HL-60 (cell line): ENCODE results near the gene SNTB2.

Experiments used
- DNase-seq, 2 experiments: peaks; one replicate each; pipeline ENCODE4 v3.0.0-alpha.2; 2010 to 2020; ENCODE audit warnings: low read depth in 1 of 2, low spot score in 1 of 2
- H3K27ac ChIP-seq: fragments of 250-450 bp; sonication (Bioruptor Pico); replicated peaks from 2 replicates; pipeline ENCODE4 v1.5.1; 2020; ENCODE audit warnings: mild to moderate bottlenecking, moderate library complexity
- H3K27me3 ChIP-seq: fragments of 250-450 bp; sonication (Bioruptor Pico); 2 replicates; pipeline ENCODE4 v1.5.1; 2021; ENCODE audit warnings: mild to moderate bottlenecking, moderate library complexity; ENCODE audit not compliant: insufficient read depth, poor library complexity, severe bottlenecking
- H3K4me3 ChIP-seq: replicated peaks from 2 replicates; pipeline ENCODE4 v1.5.1; 2011; ENCODE audit warnings: mild to moderate bottlenecking, control low read depth, low read length; ENCODE audit not compliant: insufficient read depth
- CTCF ChIP-seq: IDR thresholded peaks from one replicate; pipeline ENCODE4 v1.5.1; 2011; ENCODE audit warnings: low read length, control low read depth, inconsistent platforms; ENCODE audit not compliant: insufficient read depth
- GABPA ChIP-seq: IDR thresholded peaks from 2 replicates; pipeline ENCODE4 v1.6.1; 2012; ENCODE audit warnings: low read depth
- POLR2AphosphoS5 ChIP-seq: IDR thresholded peaks from 2 replicates; pipeline ENCODE4 v1.6.1; 2012; ENCODE audit warnings: low read depth
- REST ChIP-seq: IDR thresholded peaks from 2 replicates; pipeline ENCODE4 v1.6.1; 2012; ENCODE audit warnings: low read depth; ENCODE audit not compliant: insufficient replicate concordance
- SPI1 ChIP-seq: IDR thresholded peaks from 2 replicates; pipeline ENCODE4 v1.6.1; 2012; ENCODE audit warnings: low read depth, mild to moderate bottlenecking, borderline replicate concordance

SNTB2 gene

DNA sequence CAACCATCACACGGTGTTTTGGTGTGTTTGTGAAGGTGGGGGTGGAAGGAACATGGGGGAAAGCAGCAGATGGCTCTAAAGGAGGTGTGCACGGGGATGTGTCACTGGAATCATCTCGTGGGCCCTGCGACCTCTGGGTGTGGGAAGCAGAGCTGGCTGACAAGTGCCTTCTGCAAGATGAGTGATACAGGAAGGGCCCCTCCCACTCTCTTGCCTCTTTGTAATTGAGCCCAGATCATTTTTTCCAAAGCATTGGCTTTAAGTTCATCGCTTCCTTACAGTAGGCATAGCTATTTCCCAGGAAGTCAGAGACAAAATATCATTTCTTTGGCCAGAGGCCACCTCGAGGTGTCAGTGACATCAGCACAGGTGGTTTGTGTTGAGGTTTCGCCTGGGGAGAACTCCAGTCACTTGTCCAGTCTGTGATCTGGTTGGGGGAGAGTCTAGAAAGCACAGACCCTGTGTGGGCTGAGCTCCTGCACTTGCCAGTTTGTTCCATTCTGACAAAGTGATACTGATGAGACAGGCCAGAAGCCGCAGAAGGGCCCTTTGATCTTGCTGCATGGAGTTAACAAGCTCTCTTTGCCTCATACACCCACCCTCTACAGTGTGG is 20.6 kb upstream of the SNTB2 start:
- H3K27me3 ChIP-seq: no peaks in the 10 kb centered on the region
- no peak for TF ChIP-seq SPI1
- no peak for TF ChIP-seq POLR2AphosphoS5
- TF ChIP-seq CTCF: no peak
- TF ChIP-seq REST: no peak
- no peak for TF ChIP-seq GABPA
- no peak overlapping the region for H3K27ac ChIP-seq
- DNase-seq: no peak
- no peak overlapping the region for H3K4me3 ChIP-seq

GRCh38 chr16:69166946-69167930 is 19.7 kb upstream of the SNTB2 start:
- Histone ChIP-seq H3K4me3 (no peak overlapping the region), H3K27ac (no peak overlapping the region), H3K27me3 (no peaks in the 10 kb centered on the region)
- TF ChIP-seq POLR2AphosphoS5: no peak
- no peak for DNase-seq

GRCh38 chr16:69169051-69169450 is 17.9 kb upstream of the SNTB2 start:
- no peak for DNase-seq
- TF ChIP-seq GABPA (no peak), REST (no peak), POLR2AphosphoS5 (no peak), CTCF (no peak), SPI1 (no peak)
- H3K27me3 ChIP-seq: no peaks in the 10 kb centered on the region
- no peak overlapping the region for H3K27ac ChIP-seq
- H3K4me3 ChIP-seq: no peak overlapping the region

DNA sequence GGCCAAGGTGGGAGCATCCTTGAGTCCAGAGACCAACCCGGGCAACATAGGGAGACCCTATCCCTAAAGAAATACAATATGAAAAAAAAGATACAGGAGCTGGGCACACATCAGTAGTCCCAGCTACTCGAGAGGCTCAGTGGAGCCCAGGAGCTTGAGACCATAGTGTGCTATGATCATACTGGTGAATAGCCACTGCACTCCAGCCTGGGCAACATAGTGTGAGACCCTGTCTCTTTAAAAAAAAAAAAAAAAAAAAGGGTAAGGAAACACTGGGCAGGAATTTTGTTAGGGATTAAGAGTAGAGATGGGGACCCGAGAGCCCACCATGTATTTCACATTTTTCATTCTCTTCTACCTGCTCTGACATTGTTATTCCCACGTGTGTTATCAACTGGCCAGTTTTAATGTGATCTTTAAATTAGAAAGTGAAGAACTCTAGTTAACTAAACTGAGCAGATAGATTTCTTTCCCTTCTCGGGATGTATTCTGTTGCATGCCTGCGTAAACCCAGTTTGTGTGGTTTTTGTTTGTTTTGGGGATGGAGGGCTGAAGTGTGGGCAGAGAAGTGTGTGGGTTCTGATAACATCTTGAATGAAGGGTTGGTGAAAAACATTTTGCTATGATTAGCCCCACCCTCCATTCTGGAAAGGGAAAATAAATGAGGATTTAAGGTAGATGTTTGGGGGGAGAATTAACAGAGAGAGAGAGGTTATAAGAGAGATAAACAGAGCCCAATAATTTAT is 17.2 kb upstream of the SNTB2 start:
- no peak for DNase-seq
- H3K4me3 ChIP-seq: no peak overlapping the region
- TF ChIP-seq POLR2AphosphoS5 (no peak), CTCF (no peak), SPI1 (no peak), REST (no peak), GABPA (no peak)
- H3K27me3 ChIP-seq: no peaks in the 10 kb centered on the region
- H3K27ac ChIP-seq: no peak overlapping the region
